ENCODE results near the gene DUSP22. TPM values are rescaled to one million over a fixed set of nuclear protein-coding genes. Genes with fewer than 3 reads are reported as not detected.

The DUSP22 gene
- total RNA-seq, 1 experiment from 2014 or later, result 34.8 TPM

GRCh38 chr6:288866-289265, 3.4 kb upstream of the DUSP22 start:
- ATAC-seq, result no peak

GRCh38 chr6:290111-290922, 2.0 kb upstream of the DUSP22 start:
- intact Hi-C loops (cut with micrococcal nuclease; ENCODE audit: unreplicated experiment), result no loop called here
- POLR2A ChIA-PET, result no interaction called here
- CTCF ChIA-PET, result interaction anchor here (0.7 kb wide), 1 partner anchor 145 kb away, joined by 3 read pairs; no protein-coding TSS in a partner anchor
- no TSS peak for BruUV-seq (replicated peaks)
- H3K27ac ChIP-seq (ENCODE audit: low read length), result no peak overlapping the region
- no peak overlapping the region for H3K4me3 ChIP-seq (ENCODE audit: low read depth in 2 of 2, low read length in 2 of 2)
- no peaks in the 10 kb centered on the region for H3K9me3 ChIP-seq (ENCODE audit: control insufficient read depth, insufficient read depth, low read depth, low read length)
- peaks cover 4% of the 10 kb centered on the region; the same call in 1 of the 2 replicates for H3K27me3 ChIP-seq (ENCODE audit: control insufficient read depth, insufficient read depth, low read length)
- ATAC-seq (no peak), DNase-seq (ENCODE audit: low read depth, low spot score) (no peak)
- H3K4me1 ChIP-seq (ENCODE audit: control insufficient read depth, insufficient read depth, low read length), result peaks cover 8% of the 10 kb centered on the region; the same call in 1 of the 2 replicates
- H3K36me3 ChIP-seq (ENCODE audit: control insufficient read depth, insufficient read depth, low read length), result no peaks in the 10 kb centered on the region
- in situ Hi-C loops (cut with HindIII; ENCODE audit: low pct_unique_long_range_greater_than_20kb, low sequenced_read_pairs), result no loop called here
- TF ChIP-seq CTCF (IDR thresholded peaks at IDR 0.05) (no peak), REST (IDR thresholded peaks at IDR 0.05; ENCODE audit: insufficient read depth in 1 of 2, low read depth in 2 of 2, low read length in 1 of 2) (no peak), POLR2AphosphoS5 (IDR thresholded peaks at IDR 0.05; ENCODE audit: low read depth, low read length) (no peak), TCF7L2 (IDR thresholded peaks at IDR 0.05; ENCODE audit: low read depth, low read length) (no peak)

More at GRCh38 chr6:288866-289265, 3.4 kb upstream of the DUSP22 start:
- Histone ChIP-seq H3K27me3 (ENCODE audit: control insufficient read depth, insufficient read depth, low read length) (peaks cover 9% of the 10 kb centered on the region; the same call in 1 of the 2 replicates), H3K36me3 (ENCODE audit: control insufficient read depth, insufficient read depth, low read length) (no peaks in the 10 kb centered on the region), H3K27ac (ENCODE audit: low read length) (no peak overlapping the region), H3K4me3 (ENCODE audit: low read depth in 2 of 2, low read length in 2 of 2) (no peak overlapping the region), H3K4me1 (ENCODE audit: control insufficient read depth, insufficient read depth, low read length) (peaks cover 8% of the 10 kb centered on the region; the same call in 1 of the 2 replicates), H3K9me3 (ENCODE audit: control insufficient read depth, insufficient read depth, low read depth, low read length) (no peaks in the 10 kb centered on the region)
- intact Hi-C loops (cut with micrococcal nuclease; ENCODE audit: unreplicated experiment), result no loop called here
- ChIA-PET CTCF (interaction anchor here (0.7 kb wide), 1 partner anchor 9 kb away, joined by 4 read pairs; no protein-coding TSS in a partner anchor), POLR2A (no interaction called here)
- no TSS peak for BruUV-seq (replicated peaks)
- in situ Hi-C loops (cut with HindIII; ENCODE audit: low pct_unique_long_range_greater_than_20kb, low sequenced_read_pairs), result no loop called here
- TF ChIP-seq SIN3A (IDR thresholded peaks at IDR 0.05; ENCODE audit: borderline replicate concordance, insufficient read depth, low read depth, low read length) (no peak), REST (IDR thresholded peaks at IDR 0.05; ENCODE audit: insufficient read depth in 1 of 2, low read depth in 2 of 2, low read length in 1 of 2) (no peak), CTCF (IDR thresholded peaks at IDR 0.05) (no peak), TCF7L2 (IDR thresholded peaks at IDR 0.05; ENCODE audit: low read depth, low read length) (no peak), POLR2AphosphoS5 (IDR thresholded peaks at IDR 0.05; ENCODE audit: low read depth, low read length) (no peak)
- no peak for DNase-seq (ENCODE audit: low read depth, low spot score)
